GM23338 (cell line): ENCODE measurements around the gene TCFL5. TPM values are rescaled to one million over a fixed set of nuclear protein-coding genes. Genes with fewer than 3 reads are reported as not detected.
A peak's percentile ranks its signal among the peaks of the same experiment; 100 is the strongest.

ENCODE experiments used
- ATAC-seq: fragments of 200-7000 bp; cut with Tn5 transposase; 3 replicates; pipeline ENCODE4 v1.9.1; 2020
- DNase-seq: peaks from one replicate; pipeline ENCODE4 v3.0.0-alpha.2; 2015; ENCODE audit warnings: low spot score
- H2AFZ ChIP-seq: fragments of 200-600 bp; sonication (generic); 2 replicates; pipeline ENCODE4 v1.8.0; 2016; ENCODE audit warnings: antibody characterized with exemption, mild to moderate bottlenecking, moderate library complexity
- H3F3A ChIP-seq: fragments of 200-600 bp; sonication (generic); replicated peaks from 2 replicates; pipeline ENCODE4 v1.8.0; 2017; ENCODE audit warnings: antibody characterized with exemption, mixed run types, low read depth
- H3K27ac ChIP-seq: fragments of 200-600 bp; sonication (generic); 2 replicates; pipeline ENCODE4 v1.6.1; 2016; ENCODE audit warnings: low read depth
- H3K27me3 ChIP-seq: fragments of 200-600 bp; sonication (generic); 2 replicates; pipeline ENCODE4 v1.8.0; 2016; ENCODE audit warnings: mild to moderate bottlenecking, mixed run types, moderate library complexity; ENCODE audit not compliant: insufficient read depth
- H3K36me3 ChIP-seq: fragments of 200-600 bp; sonication (generic); 2 replicates; pipeline ENCODE4 v1.8.0; 2016; ENCODE audit warnings: mild to moderate bottlenecking; ENCODE audit not compliant: insufficient read depth
- H3K4me1 ChIP-seq: fragments of 200-600 bp; sonication (generic); 2 replicates; pipeline ENCODE4 v1.8.0; 2016; ENCODE audit warnings: mild to moderate bottlenecking, moderate library complexity; ENCODE audit not compliant: insufficient read depth
- H3K4me2 ChIP-seq: fragments of 200-600 bp; sonication (generic); 2 replicates; pipeline ENCODE4 v1.7.1; 2017; ENCODE audit warnings: mixed run types
- H3K4me3 ChIP-seq: fragments of 200-600 bp; sonication (generic); 2 replicates; pipeline ENCODE4 v1.6.1; 2016; ENCODE audit warnings: mixed run types
- H3K79me2 ChIP-seq: fragments of 200-600 bp; sonication (generic); replicated peaks from 2 replicates; pipeline ENCODE4 v1.8.0; 2017; ENCODE audit warnings: mild to moderate bottlenecking; ENCODE audit not compliant: insufficient read depth
- H3K9me2 ChIP-seq: fragments of 200-600 bp; sonication (generic); 2 replicates; pipeline ENCODE4 v1.8.0; 2017; ENCODE audit not compliant: insufficient read depth
- H4K20me1 ChIP-seq: fragments of 200-600 bp; sonication (generic); replicated peaks from 2 replicates; pipeline ENCODE4 v1.8.0; 2017; ENCODE audit warnings: mild to moderate bottlenecking; ENCODE audit not compliant: insufficient read depth
- H3K27ac Mint-ChIP-seq: 2 replicates; pipeline ENCODE4 v1.8.0; 2020; ENCODE audit warnings: inconsistent platforms, mild to moderate bottlenecking, moderate library complexity, mixed read lengths
- H3K27me3 Mint-ChIP-seq: 3 replicates; pipeline ENCODE4 v1.8.0; 2022; ENCODE audit warnings: low read depth, mild to moderate bottlenecking, moderate library complexity, mixed read lengths, inconsistent platforms; ENCODE audit not compliant: insufficient read depth, poor library complexity
- H3K36me3 Mint-ChIP-seq: 3 replicates; pipeline ENCODE4 v1.8.0; 2021; ENCODE audit warnings: low read depth, mild to moderate bottlenecking, inconsistent platforms, moderate library complexity, mixed read lengths
- H3K4me1 Mint-ChIP-seq: 3 replicates; pipeline ENCODE4 v1.8.0; 2020; ENCODE audit warnings: mild to moderate bottlenecking, inconsistent platforms, mixed read lengths
- H3K4me3 Mint-ChIP-seq: 3 replicates; pipeline ENCODE4 v1.8.0; 2021; ENCODE audit warnings: moderate library complexity, mild to moderate bottlenecking, inconsistent platforms, mixed read lengths
- H3K9me3 Mint-ChIP-seq: 3 replicates; pipeline ENCODE4 v1.8.0; 2020; ENCODE audit warnings: moderate library complexity, mild to moderate bottlenecking, inconsistent platforms, mixed read lengths
- CTCF ChIP-seq, 2 experiments: fragments of 200-600 bp in 1 of 2; sonication (generic) in 1 of 2; conservative IDR thresholded peaks; 2 replicates each; pipeline versions ENCODE4 v1.5.1 to v1.6.1; 2016 to 2017; ENCODE audit warnings: antibody characterized with exemption in 2 of 2, low read depth in 2 of 2, mild to moderate bottlenecking in 2 of 2, moderate library complexity in 1 of 2
- ETS1 ChIP-seq: IDR thresholded peaks from 2 replicates; pipeline ENCODE4 v1.6.1; 2016; ENCODE audit warnings: antibody characterized with exemption
- EZH2 ChIP-seq: fragments of 200-600 bp; sonication (generic); IDR thresholded peaks from one replicate; pipeline ENCODE4 v1.8.0; 2017; ENCODE audit warnings: antibody characterized with exemption, mild to moderate bottlenecking, low read depth; ENCODE audit not compliant: unreplicated experiment
- EZH2phosphoT487 ChIP-seq: fragments of 200-600 bp; sonication (generic); IDR thresholded peaks from one replicate; pipeline ENCODE4 v1.8.1; 2018; ENCODE audit warnings: antibody characterized with exemption; ENCODE audit not compliant: unreplicated experiment
- POLR2AphosphoS5 ChIP-seq: IDR thresholded peaks from 2 replicates; pipeline ENCODE4 v1.6.1; 2016; ENCODE audit warnings: antibody characterized with exemption, low read depth
- REST ChIP-seq: IDR thresholded peaks from one replicate; pipeline ENCODE4 v1.6.1; 2018; ENCODE audit warnings: antibody characterized with exemption; ENCODE audit not compliant: unreplicated experiment
- ZNF114 ChIP-seq: fragments of 250-450 bp; sonication (Bioruptor Pico); IDR thresholded peaks from 2 replicates; pipeline ENCODE4 v1.5.0; 2020; ENCODE audit warnings: mild to moderate bottlenecking, moderate library complexity
- polyA plus RNA-seq: library from polyadenylated mRNA; unstranded; fragments of >200 nt; fragmentation: Nextera tagmentation; extraction: Ambion mirVana; gene quantifications from 2 replicates; pipeline ENCODE4 v1.2.1, GENCODE V29; 2016
- total RNA-seq: library from RNA; depleted of rRNA; stranded (reverse); fragments of >200 nt; shearing (Covaris generic); gene quantifications from 2 replicates; pipeline ENCODE4 v1.2.3, GENCODE V29; 2014

TCFL5 gene
- total and polyA plus RNA-seq, 2 experiments from 2014 or later = 5.8 to 19.3 TPM

- no peak within 1 kb of the TSS for H3K27ac Mint-ChIP-seq
- H3K4me3 Mint-ChIP-seq = peak within 1 kb of the TSS; percentile 71
- peaks cover 17% of the 10 kb centered on the region for H3K27me3 Mint-ChIP-seq
- peaks cover 16% of the 10 kb centered on the region for H3K4me1 Mint-ChIP-seq
- H2AFZ ChIP-seq = peak within 1 kb of the TSS; percentile 74
- peaks cover 7% of the 10 kb centered on the region; the same call in 1 of the 2 replicates for H3K27me3 ChIP-seq
- no peaks in the 10 kb centered on the region for H3K36me3 ChIP-seq
- no peak within 1 kb of the TSS; the same call in 1 of the 2 replicates for H3K27ac ChIP-seq
- no peaks in the 10 kb centered on the region for H3K9me2 ChIP-seq
- TF ChIP-seq POLR2AphosphoS5 = peak; percentile 53
- TF ChIP-seq EZH2phosphoT487 = no peak
- no peaks in the 10 kb centered on the region for H3K36me3 Mint-ChIP-seq
- no peaks in the 10 kb centered on the region for H3K9me3 Mint-ChIP-seq
- ATAC-seq = peak; percentile 15
- H3K4me2 ChIP-seq = peak within 1 kb of the TSS; percentile 90
- peak; percentile 69 for DNase-seq
- peak within 1 kb of the TSS; percentile 70 for H3K4me3 ChIP-seq
- peaks cover 8% of the 10 kb centered on the region; the same call in 1 of the 2 replicates for H3K79me2 ChIP-seq
- 0 out of 2 replicates have a peak, but pooled peaks cover 4% of the 10 kb centered on the region for H3F3A ChIP-seq
- no peaks in the 10 kb centered on the region; the same call in 1 of the 2 replicates for H4K20me1 ChIP-seq
- peaks cover 10% of the 10 kb centered on the region; the same call in 1 of the 2 replicates for H3K4me1 ChIP-seq
These were observed 44.4 kb downstream of the TCFL5 start, which contains the start of gene COL9A3 for GRCh38 chr20:62816884-62817873. Gene COL9A3, plus strand, starts transcription at chr20:62817050. Its CDS starts 15 bp downstream, at chr20:62817065.

- H3K36me3 ChIP-seq = no peaks in the 10 kb centered on the region
- no peaks in the 10 kb centered on the region for H3K36me3 Mint-ChIP-seq
- TF ChIP-seq ETS1 (no peak), CTCF (conservative IDR thresholded peaks at IDR 0.05; ENCODE audit: low read depth in 2 of 2) (0 out of 4 replicates have a peak, but pooled peaks of 1 of the 2 experiments have one; percentile 5), REST (no peak), POLR2AphosphoS5 (0 out of 2 replicates have a peak, but pooled peaks have one; percentile 49), ZNF114 (no peak), EZH2 (no peak)
- DNase-seq (peak; percentile 98), ATAC-seq (peak; percentile 69)
- H3K4me3 ChIP-seq = peak overlapping the region; percentile 70
- H3K4me2 ChIP-seq = peak overlapping the region; percentile 90
- H3K27me3 ChIP-seq = peaks cover 7% of the 10 kb centered on the region; the same call in 1 of the 2 replicates
- H3K27ac ChIP-seq = no peak overlapping the region; the same call in 1 of the 2 replicates
- H3F3A ChIP-seq = 0 out of 2 replicates have a peak, but pooled peaks cover 4% of the 10 kb centered on the region
- H3K4me3 Mint-ChIP-seq = peak overlapping the region; percentile 71
- H3K27me3 Mint-ChIP-seq = peaks cover 17% of the 10 kb centered on the region
- no peaks in the 10 kb centered on the region for H3K9me3 Mint-ChIP-seq
- peak overlapping the region; percentile 74 for H2AFZ ChIP-seq
- H4K20me1 ChIP-seq = no peaks in the 10 kb centered on the region; the same call in 1 of the 2 replicates
- peaks cover 8% of the 10 kb centered on the region; the same call in 1 of the 2 replicates for H3K79me2 ChIP-seq
- H3K9me2 ChIP-seq = no peaks in the 10 kb centered on the region
- H3K27ac Mint-ChIP-seq = no peak overlapping the region
- H3K4me1 ChIP-seq = peaks cover 10% of the 10 kb centered on the region; the same call in 1 of the 2 replicates
- peaks cover 16% of the 10 kb centered on the region for H3K4me1 Mint-ChIP-seq
These were observed 45.4 kb downstream of the TCFL5 start for GRCh38 chr20:62816031-62816883.
